Measurements from ENCODE around the gene ASTN2. TPM values are rescaled to one million over a fixed set of nuclear protein-coding genes. Genes with fewer than 3 reads are reported as not detected.
A peak's percentile ranks its signal among the peaks of the same experiment; 100 is the strongest.

ASTN2 gene
- total and polyA plus RNA-seq, 2 experiments from 2014 or later = 5.6 to 7.7 TPM

- H3K4me3 ChIP-seq = no peak overlapping the region
- no peak for TF ChIP-seq CTCF (IDR thresholded peaks at IDR 0.05; ENCODE audit: low read depth, low read length)
- no peaks in the 10 kb centered on the region for H3K4me1 ChIP-seq (ENCODE audit: low read depth)
- no peaks in the 10 kb centered on the region for H3K9me3 ChIP-seq (ENCODE audit: low read depth)
- no peak overlapping the region for H3K27ac ChIP-seq
- H3K36me3 ChIP-seq = no peaks in the 10 kb centered on the region
- no peaks in the 10 kb centered on the region for H3K27me3 ChIP-seq
- DNase-seq (ENCODE audit: low read depth in 1 of 2, low spot score in 1 of 2) = no peak
Measured at GRCh38 chr9:117335837-117336433, 78.9 kb downstream of the ASTN2 start.

- Histone ChIP-seq H3K36me3 (no peaks in the 10 kb centered on the region), H3K9me3 (ENCODE audit: low read depth) (no peaks in the 10 kb centered on the region), H3K27ac (no peak overlapping the region), H3K4me3 (no peak overlapping the region), H3K4me1 (ENCODE audit: low read depth) (no peaks in the 10 kb centered on the region), H3K27me3 (no peaks in the 10 kb centered on the region)
- no peak for TF ChIP-seq CTCF (IDR thresholded peaks at IDR 0.05; ENCODE audit: low read depth, low read length)
- peak in 1 of 2 donors; percentile 56 for DNase-seq (ENCODE audit: low read depth in 1 of 2, low spot score in 1 of 2)
Measured at GRCh38 chr9:117334101-117334500, 80.8 kb downstream of the ASTN2 start.

- Histone ChIP-seq H3K27ac (no peak overlapping the region), H3K36me3 (no peaks in the 10 kb centered on the region), H3K4me3 (no peak overlapping the region), H3K27me3 (no peaks in the 10 kb centered on the region), H3K9me3 (ENCODE audit: low read depth) (no peaks in the 10 kb centered on the region), H3K4me1 (ENCODE audit: low read depth) (no peaks in the 10 kb centered on the region)
- DNase-seq (ENCODE audit: low read depth in 1 of 2, low spot score in 1 of 2) = no peak
- no peak for TF ChIP-seq CTCF (IDR thresholded peaks at IDR 0.05; ENCODE audit: low read depth, low read length)
Measured at GRCh38 chr9:117325831-117326230, 89.0 kb downstream of the ASTN2 start.

- no peaks in the 10 kb centered on the region for H3K4me1 ChIP-seq (ENCODE audit: low read depth)
- H3K36me3 ChIP-seq = no peaks in the 10 kb centered on the region
- no peak overlapping the region for H3K4me3 ChIP-seq
- no peaks in the 10 kb centered on the region for H3K27me3 ChIP-seq
- DNase-seq (ENCODE audit: low read depth in 1 of 2, low spot score in 1 of 2) = no peak
- no peak overlapping the region for H3K27ac ChIP-seq
- no peaks in the 10 kb centered on the region for H3K9me3 ChIP-seq (ENCODE audit: low read depth)
- TF ChIP-seq CTCF (IDR thresholded peaks at IDR 0.05; ENCODE audit: low read depth, low read length) = no peak
Measured at GRCh38 chr9:117325110-117325731, 89.6 kb downstream of the ASTN2 start.

GRCh38 chr9:117323390-117323789 lies 91.5 kb downstream of the ASTN2 start:
- no peak overlapping the region for H3K27ac ChIP-seq
- H3K36me3 ChIP-seq = no peaks in the 10 kb centered on the region
- H3K9me3 ChIP-seq (ENCODE audit: low read depth) = no peaks in the 10 kb centered on the region
- no peaks in the 10 kb centered on the region for H3K4me1 ChIP-seq (ENCODE audit: low read depth)
- H3K27me3 ChIP-seq = no peaks in the 10 kb centered on the region
- H3K4me3 ChIP-seq = no peak overlapping the region
- no peak for TF ChIP-seq CTCF (IDR thresholded peaks at IDR 0.05; ENCODE audit: low read depth, low read length)
- no peak for DNase-seq (ENCODE audit: low read depth in 1 of 2, low spot score in 1 of 2)
